SK-MEL-5 (cell line): ENCODE data around the gene FBP1. TPM values are rescaled to one million over a fixed set of nuclear protein-coding genes. Genes with fewer than 3 reads are reported as not detected.

Experiments
- DNase-seq: peaks from one replicate; pipeline ENCODE4 v3.0.0-alpha.2; 2016; ENCODE audit warnings: low read depth, low spot score
- in situ Hi-C: cut with HindIII; loops from 2 replicates; pipeline ENCODE4 v1.10.0; 2016; ENCODE audit warnings: low sequenced_read_pairs, high pct_unique_total_duplicates, low pct_unique_long_range_greater_than_20kb
- total RNA-seq: library from RNA; depleted of rRNA; stranded (reverse); fragments of >200 nt; shearing (Covaris generic); gene quantifications from 2 replicates; pipeline ENCODE4 v1.2.3, GENCODE V29; 2014

Gene FBP1
- total RNA-seq, 1 experiment from 2014 or later: 0.71 TPM

DNA sequence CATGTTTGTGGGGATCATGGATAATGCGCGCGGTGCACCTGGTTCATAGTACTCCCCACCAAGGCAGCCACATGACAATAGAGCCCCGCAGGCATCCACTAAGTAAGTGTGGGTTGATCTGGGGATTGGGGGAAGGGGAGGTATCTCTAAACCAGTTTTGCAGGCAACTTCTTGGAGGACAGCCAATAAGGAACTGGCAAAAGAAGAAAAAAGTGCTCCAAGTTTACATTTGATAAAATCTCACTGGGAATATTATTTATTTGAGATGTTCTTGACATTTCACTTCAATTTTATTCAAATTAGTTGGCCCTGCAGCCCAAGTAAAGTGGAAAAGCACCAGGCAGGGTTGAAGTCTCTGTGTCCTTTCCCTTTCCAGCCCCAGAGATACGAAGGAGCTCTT is 8.5 kb downstream of the FBP1 start:
- in situ Hi-C loops: no loop called here
- DNase-seq: no peak

DNA sequence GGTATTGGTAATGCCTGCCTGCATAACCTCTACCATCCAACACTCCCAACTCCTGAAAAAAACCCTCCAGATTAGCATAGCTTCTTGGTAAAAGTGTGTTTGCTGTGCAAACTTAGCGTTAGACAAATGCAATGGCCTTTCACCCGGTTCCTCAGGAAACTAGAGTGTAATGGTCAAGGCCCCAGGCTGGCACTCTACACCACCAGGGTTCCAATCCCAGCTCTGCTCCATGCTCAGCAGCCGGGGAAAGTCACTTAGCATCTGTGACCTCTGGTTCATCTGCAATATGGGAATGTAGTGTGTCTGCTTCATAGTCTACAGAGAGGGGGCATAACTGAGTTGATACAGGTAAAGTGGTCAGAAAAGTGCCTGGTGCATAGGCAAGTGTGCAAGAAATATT is 9.0 kb downstream of the FBP1 start:
- in situ Hi-C loops: no loop called here
- DNase-seq: no peak

DNA sequence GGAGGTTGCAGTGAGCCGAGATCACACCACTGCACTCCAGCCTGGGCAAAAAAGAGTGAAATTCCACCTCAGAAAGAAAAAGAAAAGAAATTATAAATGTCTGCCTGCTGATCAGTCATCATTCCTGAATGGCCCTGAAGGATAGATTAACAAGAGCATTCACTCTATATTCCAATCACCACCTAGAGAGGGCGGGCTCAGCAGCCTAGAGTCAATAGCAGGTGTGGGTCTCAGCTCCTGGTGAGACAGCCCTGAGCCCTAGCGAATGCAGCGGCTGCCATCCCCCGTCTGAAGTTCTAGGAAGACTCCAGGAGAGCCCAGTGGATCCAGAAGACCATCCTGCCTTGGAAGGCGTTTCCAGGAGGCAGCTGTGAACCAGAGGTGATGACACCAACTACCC is 12.0 kb downstream of the FBP1 start:
- in situ Hi-C loops: no loop called here
- DNase-seq: no peak

DNA sequence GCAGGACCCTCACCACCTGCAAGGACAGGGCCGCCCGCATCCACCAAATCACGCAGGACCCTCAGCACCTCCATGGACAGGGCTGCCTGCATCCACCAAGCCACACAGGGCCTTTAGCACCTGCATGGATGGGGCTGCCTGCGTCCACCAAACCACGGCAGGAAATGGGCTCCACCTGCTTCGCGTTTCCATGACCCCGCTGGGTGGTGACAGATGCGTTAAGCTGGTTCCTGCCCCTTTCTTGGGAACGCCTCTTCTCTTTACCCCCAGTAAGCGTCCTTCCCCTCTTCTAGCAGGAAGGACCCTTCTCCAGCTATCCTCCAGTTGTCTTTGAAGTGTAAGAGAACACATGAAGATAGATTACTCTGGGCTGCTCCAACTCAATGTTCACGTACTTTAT is 13.5 kb downstream of the FBP1 start:
- in situ Hi-C loops: no loop called here

DNA sequence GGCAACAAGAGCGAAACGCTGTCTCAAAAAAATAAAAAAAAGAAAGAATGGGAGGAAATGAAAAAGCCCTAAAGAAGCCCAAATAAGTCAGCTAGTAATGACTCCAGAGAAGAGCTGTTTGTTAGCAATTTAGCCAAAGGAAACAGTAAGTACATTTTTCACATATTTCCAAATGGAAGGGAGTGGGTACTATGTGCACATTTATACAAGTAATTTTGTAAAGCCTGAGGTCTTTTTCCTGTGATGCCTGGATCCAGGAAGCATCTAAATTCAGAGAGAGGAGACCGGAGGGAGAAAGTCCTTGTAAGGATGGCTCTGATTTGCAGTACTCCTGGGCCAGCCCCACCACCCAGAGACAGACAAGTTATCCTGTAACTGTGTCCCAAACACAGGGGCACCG is 14.7 kb downstream of the FBP1 start:
- in situ Hi-C loops: no loop called here
- no peak for DNase-seq

More for the DNA sequence above, 13.5 kb downstream of the FBP1 start:
- no peak for DNase-seq

DNA sequence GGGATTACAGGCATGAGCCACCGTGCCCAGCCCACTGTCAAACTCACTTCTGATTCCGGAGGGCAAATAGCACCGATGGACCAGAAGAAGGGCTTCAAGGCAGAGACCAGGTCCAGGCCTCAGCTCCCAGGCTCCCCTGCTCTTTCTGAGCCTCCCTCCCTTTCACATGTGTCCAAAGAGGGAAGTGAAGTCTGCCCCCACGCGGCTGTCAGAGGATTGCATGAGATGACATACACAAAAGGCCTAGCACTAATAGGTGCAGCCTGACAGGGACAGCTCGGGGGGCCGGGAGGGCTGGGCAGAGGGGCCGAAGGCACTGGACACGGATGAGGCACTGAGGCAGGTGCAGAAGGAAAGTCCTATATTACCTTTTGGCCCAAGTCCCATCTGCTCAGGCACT is 16.1 kb downstream of the FBP1 start:
- DNase-seq: peak; percentile 86
- in situ Hi-C loops: no loop called here

DNA sequence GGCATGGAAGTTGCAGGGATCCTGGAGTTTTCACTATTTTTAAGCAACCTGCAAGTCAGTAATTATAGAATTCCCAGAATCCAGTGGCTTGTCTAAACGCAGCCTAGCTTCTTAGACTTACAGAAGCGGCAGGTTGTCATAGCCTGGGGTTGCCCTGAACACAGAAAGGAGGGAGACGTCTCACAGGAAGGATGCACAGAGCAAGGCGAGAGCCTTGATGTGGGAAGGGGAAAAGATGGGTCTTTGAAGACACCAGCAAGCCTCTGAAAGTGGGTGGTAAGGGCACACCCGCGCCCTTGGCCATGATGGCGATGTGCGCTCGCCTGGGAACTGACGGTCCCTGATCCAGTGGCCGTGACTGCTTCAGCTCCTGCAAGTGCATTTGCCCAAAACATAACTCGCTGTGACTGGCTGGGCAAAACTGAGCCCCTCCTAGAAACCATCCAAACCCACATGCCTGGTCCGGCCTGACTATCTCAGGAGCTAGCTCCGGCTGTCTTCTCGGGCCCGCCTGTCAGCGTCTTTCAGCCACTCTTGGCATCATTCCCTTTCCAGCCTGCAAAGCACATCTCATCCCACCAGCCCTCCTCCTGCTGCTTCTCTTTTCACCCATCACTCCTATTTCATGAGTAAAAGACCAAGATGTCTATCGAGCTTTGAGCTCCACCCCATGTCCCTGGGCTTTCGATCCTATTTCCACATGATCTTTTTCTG is 17.1 kb downstream of the FBP1 start:
- no peak for DNase-seq
- in situ Hi-C loops: no loop called here

DNA sequence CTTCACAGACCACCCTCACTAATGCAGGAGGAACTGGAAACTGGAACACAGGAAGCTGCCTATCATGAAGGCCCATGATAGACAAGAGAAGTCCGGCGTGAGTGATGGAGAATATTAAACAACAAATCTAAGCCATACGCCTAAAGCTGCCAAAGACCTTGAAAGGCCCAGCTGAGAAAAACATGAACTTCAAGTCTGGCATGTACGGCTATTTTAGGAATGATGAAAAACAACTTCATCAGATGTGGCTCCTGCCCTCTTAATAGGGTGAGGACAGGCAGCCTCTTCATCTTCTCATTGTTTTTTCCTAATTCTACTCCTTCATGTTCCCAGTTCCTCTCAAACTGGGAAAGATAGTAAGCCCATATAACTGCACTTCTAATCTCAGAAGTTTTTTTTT is 20.3 kb downstream of the FBP1 start:
- DNase-seq: no peak
- in situ Hi-C loops: no loop called here

DNA sequence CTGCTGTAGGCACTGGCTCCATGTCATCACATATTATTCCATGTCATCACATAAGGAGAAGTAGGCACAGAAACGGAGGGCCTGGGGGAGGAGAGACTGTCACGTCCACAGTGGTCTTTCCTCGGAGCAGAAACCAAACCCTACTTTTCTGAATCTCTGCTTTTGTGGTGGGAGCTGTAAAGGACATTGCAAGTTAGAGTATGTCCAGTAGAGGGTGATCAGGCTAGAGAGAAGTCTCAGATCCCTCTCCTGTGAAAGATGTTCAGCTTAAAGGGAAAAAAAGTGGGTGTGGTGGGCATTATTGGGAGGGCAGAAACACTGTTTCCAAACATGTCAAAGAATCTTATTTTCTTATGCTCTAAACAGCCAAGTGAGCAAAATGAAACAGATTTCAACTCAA is 26.3 kb downstream of the FBP1 start:
- peak; percentile 38 for DNase-seq
- in situ Hi-C loops: no loop called here

DNA sequence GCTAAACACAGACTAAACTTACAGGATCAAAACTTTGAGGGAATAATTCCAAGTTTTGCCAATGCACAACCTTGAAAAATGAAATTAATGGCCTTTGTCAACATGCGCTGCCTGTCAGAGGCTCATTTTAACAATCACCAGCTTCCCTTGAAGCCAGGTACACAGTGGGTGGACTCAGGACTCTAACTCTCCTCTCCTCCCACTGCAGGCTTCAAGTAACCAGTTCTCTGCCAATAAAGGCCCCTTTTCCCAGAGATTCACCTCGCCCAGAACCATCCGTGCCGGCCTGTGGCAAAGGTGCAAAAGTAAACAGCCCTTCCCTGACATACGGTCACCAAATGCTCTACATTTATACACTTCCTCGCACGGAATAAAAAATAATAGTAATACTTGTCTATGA is 27.2 kb downstream of the FBP1 start:
- no peak for DNase-seq
- in situ Hi-C loops: no loop called here

DNA sequence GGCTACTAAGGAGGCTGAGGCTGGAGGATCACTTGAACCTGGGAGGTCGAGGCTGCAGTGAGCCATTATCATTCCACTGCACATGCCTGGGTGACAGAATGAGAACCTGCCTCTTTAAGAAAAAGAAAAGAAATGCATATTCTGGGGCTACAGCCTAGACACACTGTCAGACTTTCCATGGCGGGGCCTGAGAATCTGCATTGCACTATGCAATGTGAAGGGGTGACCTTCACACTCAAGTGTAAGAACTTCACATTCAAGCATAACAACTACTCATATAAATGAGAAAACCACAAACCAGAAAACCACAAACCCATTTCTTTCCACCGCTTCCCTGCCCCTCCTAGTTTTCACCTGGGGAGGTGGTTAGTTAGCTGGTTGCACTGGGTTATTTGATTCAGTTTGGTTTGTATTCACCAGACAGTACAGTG is 27.7 kb downstream of the FBP1 start:
- no peak for DNase-seq
- in situ Hi-C loops: no loop called here

DNA sequence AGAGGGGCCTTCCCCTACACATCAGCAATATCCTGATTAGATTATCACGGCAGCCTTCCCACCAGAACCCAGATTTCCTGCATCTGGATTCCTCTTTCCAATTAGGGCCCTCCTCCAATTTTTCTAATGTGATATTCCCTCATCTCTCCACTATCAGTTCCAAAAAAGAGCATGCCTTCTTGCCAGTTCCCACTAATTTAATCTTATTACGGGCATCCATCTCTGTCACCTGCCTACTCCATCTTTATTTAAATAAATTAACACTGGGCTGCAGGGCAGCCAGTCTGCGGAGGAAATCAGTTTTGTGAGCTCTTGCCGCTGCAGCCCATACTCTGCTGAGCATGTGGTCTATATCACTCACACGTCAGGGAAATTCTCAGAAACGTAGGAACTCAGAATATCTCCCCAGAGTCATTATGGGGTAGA is 29.1 kb downstream of the FBP1 start:
- DNase-seq: no peak
- in situ Hi-C loops: no loop called here

DNA sequence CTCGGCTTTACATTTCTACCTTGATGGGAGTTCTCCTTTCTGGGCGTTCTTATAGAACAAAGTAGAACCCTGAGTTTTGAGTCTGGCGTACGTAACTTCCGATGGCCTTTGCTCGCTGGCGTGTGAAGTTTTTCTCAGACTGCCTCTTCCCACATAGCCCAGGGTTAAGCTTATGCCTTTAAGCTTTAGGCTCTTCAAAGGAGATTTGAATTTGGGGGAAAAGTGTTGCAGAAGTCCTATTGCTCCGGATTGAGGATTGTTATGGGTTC is 32.0 kb downstream of the FBP1 start:
- DNase-seq: no peak
- in situ Hi-C loops: no loop called here

DNA sequence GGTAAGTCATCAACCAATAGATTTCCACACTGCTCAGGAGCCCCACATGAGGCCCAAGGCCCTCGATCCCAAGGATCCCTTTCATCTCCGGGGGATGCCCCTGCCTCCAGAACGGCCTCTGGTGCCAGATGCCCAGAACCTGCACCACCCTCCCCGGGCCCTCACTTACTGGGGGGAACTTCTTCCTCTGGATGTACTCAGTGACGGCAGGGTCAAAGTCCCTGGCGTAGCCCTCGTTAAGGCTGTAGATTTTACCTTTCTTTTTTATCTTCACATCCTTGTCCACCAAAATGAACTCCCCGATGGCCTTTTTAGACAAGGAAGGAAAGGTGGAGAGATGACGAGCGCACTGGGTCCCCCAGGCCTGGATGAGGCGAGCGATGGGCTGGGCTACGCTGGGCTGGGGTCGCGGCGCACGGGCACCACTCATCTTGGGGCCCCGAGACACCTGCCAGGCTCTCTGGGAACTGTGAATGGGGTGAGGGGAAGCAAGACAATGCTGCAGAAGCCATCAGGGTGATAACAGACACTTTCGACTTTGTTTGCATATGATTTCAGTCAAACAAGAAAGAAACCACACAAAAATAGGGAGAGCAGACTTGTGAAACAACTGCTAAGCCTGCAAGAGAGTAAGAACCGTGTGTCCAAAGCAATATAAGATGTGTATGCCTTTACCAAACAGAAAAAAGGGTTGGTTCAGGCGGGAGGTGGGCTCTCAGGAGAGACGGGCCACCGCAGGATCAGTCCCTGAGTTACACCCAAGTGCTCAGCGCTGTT is 32.5 kb downstream of the FBP1 start:
- in situ Hi-C loops: no loop called here

DNA sequence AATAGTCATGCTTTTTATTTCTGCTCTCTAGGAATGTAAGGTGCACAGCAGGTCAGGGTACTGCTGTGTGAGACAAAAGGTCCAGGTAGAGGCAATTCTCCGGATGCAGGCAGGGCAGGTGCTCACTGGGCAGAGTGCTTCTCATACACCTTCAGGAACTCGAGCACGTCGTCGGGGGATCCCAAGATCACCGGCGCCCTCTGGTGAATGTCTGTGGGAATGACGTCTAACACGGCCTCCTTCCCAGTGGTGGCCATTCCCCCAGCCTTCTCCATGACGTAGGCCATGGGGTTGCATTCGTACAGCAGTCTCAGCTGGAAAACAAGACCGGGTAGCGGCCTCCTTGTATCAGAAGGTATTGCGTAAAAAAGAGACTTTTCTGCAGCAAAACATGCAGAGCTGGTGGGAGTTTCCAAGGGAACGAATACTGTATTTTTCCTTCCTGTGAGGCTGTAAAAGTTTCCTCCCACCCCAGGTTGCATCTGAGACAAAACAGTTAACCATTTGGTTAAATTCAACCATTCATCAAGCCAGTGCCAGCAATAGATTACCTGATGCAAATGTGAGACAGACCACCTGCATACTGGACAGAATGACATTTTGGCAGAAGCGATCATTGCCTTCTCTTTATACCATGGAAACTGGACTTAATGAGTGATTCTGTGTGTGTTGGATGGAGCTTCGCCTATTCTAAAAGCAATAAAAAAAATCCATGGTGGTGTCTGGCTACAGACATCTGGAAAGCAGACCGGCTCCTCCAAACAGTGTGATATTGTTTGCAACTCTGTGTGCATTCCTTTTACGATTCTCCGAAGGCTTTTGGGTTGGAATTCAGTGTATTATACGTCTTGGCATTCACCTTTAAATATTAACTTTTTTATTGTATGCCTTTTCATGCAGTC is 35.8 kb downstream of the FBP1 start:
- in situ Hi-C loops: no loop called here
- DNase-seq: peak; percentile 80

More for the DNA sequence above, 32.5 kb downstream of the FBP1 start:
- no peak for DNase-seq

DNA sequence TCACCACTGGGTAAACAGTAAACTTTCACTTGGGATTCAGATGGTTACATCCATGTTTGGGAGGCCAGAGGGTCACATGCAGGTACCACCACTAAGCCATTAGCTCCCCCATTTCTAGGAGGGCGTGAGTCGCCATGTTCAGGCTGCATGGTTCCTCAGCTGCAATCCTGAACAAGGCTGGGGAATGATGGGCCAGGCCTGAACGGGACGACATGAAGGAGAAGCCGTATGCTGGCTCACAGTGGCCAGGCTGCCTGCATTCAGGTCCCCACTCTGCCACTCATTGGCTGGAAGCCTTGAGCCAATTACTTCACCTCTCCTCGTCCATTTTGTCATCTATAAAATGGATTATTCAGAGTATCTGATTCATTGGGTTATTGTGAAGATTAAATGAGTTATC is 36.7 kb downstream of the FBP1 start:
- DNase-seq: no peak
- in situ Hi-C loops: no loop called here

DNA sequence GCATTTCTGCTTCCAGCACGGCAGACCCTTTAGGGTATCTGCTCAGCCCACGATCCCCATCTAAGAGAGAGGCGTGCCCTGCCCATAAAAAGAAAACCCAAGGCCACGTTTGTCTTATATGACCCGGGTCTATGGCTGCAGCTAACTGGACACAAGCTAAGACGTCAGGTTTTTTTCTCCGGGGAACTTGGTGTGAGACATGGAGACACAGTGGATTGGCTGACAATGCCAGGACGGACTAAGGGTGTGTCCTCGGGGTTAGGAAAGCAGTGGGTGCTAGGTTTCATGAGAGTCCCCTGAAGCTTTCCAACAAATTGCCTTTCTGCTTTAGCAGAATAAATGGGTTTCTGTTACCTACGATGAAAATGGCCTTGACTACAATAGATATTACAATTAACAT is 38.6 kb downstream of the FBP1 start:
- DNase-seq: no peak
- in situ Hi-C loops: no loop called here

DNA sequence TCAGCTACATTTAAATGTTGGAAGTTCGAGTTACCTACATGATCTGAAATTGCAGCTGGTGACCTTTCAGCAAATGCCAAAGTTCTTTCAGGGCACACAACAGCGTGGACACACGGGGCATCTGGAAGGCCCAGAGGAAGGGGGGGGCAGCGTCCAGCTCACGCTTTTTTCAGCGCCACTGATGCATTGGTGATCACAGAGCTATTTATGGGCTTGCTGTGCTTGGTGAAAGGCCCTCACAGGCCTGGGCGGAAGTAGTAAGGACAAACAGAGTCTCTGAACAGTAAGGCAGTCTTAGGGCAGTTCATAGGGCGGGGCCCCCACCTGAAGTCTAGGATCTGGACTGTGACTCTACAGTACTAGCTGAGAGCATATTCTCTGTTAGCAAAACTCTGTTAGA is 39.1 kb downstream of the FBP1 start:
- DNase-seq: no peak
- in situ Hi-C loops: no loop called here
